Right ventricle myocardium inferior (tissue), 1 donor: ENCODE results near the gene INPP5D. TPM values are rescaled to one million over a fixed set of nuclear protein-coding genes. Genes with fewer than 3 reads are reported as not detected.
A peak's percentile ranks its signal among the peaks of the same experiment; 100 is the strongest.
"Not testable (repeated sequence)": the region's sequence is repeated elsewhere in the genome, so short reads cannot be mapped to it uniquely, and the experiment has no call there.

ENCODE experiments used
- ATAC-seq: fragments of 200-7000 bp; cut with Tn5 transposase; one replicate; pipeline ENCODE4 v1.9.1; 2020; ENCODE audit warnings: mild to moderate bottlenecking, moderate library complexity
- DNase-seq: peaks from one replicate; pipeline ENCODE4 v3.0.0; 2021; ENCODE audit errors: missing footprints
- intact Hi-C: fragments of 100-400 bp; cut with DNase I; formaldehyde crosslinking; loops from one replicate; pipeline ENCODE4 v1.11.0; 2022
- long read RNA-seq: library from polyadenylated mRNA; unstranded; transcript quantifications from one replicate; pipeline ENCODE4 v2.0.0, GENCODE V29; 2021
- total RNA-seq: library from RNA; stranded (reverse); fragmentation: NEBNext Ultra II Directional; extraction: Animal tissue kit (Norgen Biotek cat#: 25700); gene quantifications from one replicate; pipeline ENCODE4 v1.2.1, GENCODE V29; 2021
- donor health status: DM: no; HTN: yes; CAD: no; lungs with severe emphysema.

The INPP5D gene
- total RNA-seq: 5.2 TPM
- long read RNA-seq, full-length matches to known transcripts: 1 of 4 reads
- long read RNA-seq, partial matches to known transcripts: 3 of 4 reads
- long read RNA-seq, other reads (novel, unspliced or antisense): 0 of 4 reads

DNA sequence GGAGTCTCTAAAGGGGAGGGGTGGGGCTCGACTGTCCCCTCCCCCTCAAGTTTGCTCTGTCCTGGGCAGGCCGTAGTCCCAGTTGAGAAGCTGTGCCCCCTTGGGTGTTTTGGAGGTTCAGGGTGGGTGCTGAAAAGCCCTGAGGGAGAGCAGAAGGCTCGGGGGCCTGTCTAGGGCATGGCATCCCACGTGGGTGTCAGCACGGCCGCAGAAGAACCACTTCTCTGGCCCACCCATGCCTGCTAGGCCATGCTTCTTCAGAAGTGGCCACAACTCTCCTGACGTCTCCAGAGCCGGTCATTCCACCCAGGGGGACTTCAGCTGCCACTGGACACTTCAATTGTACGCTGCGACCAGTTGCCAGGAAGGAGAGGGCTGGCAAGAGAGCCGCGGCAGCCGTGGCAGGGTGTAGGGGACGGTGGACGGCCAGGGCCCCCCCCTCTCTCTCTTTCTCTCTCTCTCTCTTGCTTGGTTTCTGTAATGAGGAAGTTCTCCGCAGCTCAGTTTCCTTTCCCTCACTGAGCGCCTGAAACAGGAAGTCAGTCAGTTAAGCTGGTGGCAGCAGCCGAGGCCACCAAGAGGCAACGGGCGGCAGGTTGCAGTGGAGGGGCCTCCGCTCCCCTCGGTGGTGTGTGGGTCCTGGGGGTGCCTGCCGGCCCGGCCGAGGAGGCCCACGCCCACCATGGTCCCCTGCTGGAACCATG is at the start of gene INPP5D:
Gene INPP5D (plus strand): TSS at position 546 of the 704 bp plus-strand sequence. CDS start 137 bp downstream, at position 683.
- DNase-seq (peak; percentile 86), ATAC-seq (peak; percentile 39)
- intact Hi-C loops: loop anchor here (10.0 kb wide), 1 partner anchor 455 kb away; no protein-coding TSS in a partner anchor

DNA sequence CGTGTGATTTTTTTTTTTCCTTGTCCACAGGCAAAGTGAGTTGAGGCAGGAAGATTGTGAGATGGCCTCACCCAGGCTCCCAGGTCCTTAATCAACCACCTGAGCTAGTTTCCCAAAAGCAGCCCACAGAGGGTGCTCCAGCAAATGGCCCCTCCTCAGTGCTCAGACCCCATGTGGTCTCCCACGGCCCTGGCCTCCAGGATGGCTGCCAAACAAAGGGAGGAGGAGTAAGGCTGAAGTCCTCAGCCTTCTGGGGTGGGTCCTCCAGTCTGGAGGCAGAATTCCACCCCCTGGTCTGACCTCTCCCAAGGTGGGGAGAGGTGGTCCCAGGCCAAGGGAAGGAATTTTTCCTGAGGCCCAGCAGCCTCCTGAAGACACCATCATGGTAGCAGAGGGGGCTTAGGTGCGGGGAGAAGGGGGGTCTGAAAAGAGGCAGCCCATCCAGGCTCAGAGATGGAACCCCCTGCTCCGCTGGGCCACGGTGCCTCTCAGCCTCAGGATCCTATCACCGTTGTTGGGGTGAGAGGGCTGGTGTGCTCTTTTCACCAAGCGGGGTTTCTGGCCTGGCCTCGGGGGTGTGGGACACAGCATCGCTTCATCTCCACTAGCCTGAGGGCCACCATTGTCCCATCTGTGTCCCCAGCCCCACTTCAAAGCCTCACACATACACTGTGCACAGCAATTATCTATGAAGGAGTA is 49.4 kb upstream of the INPP5D start:
- no peak for DNase-seq
- intact Hi-C loops: no loop called here
- no peak for ATAC-seq

DNA sequence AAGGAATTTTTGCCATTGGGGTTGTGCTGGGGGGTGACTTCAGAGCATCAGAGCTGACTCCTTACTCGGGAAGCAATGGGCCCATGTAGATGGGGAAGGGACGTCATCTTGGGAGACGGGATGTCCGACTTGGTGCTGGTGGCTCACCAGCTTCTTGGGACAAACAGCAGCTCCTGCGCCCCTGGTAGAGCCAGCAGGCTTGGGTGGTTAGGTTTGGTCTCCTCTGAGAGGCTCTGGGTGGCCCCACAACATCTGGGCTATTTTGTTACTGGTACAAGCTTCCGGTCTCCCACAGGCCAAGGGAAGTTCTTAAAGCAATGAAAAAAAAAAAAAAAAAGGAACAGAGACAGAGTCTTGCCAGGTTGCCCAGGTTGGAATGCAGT is 48.9 kb upstream of the INPP5D start:
- intact Hi-C loops: no loop called here
- no peak for ATAC-seq

DNA sequence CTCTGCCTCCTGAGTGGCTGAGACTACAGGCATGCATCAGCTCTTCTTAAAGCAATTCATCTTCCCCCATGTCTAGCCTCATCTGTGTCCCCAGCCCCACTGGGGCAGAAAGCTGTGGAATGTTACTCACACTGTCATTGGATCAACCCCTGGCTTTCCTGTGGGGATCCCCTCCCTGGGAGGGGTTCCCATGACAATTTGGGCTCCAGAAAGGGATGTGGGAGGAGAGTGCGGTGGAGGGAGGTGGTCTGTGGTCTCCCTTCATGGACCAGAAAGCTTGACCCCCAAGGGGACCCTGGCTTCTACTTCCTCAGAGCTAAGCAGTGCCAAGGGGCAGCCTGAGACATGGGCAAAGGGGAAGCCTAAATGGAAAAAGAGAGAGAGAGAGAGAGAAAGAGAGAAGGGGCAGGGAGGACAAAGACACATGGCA is 48.4 kb upstream of the INPP5D start:
- ATAC-seq: no peak
- no peak for DNase-seq
- intact Hi-C loops: no loop called here

More for the DNA sequence above, 48.9 kb upstream of the INPP5D start:
- no peak for DNase-seq

DNA sequence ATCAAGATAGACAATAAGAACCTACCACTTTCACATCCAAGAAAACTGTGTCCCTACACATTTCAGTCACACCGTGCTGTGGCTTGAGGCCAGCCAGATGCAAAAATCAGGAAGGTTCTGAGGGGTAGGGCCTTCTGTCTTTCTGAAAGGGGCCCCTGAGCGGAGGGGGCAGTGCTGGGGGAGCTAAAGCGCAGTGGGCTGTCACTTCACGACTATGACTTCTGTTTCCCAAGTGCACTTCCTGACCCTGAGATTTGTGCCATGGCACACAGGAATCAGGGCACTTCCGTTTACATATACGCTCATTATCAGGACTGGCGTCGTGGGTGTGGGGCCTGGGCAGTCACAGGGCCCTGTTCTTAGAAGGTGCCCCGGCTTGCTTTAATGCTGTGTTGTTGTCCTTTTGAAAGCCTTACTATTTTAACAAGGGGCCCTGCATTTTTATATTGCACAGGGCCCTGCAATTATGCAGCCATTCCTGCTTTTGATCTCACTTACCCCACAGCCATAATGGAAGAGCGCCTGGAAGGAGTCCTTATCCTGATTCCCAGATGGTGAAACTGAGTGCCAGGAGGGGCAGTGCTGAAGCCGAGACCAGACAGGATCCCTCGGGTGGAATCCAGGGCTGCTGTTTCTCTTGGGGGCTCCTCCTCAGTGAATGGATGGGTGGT is 47.7 kb upstream of the INPP5D start:
- DNase-seq: no peak
- intact Hi-C loops: no loop called here
- ATAC-seq: no peak

DNA sequence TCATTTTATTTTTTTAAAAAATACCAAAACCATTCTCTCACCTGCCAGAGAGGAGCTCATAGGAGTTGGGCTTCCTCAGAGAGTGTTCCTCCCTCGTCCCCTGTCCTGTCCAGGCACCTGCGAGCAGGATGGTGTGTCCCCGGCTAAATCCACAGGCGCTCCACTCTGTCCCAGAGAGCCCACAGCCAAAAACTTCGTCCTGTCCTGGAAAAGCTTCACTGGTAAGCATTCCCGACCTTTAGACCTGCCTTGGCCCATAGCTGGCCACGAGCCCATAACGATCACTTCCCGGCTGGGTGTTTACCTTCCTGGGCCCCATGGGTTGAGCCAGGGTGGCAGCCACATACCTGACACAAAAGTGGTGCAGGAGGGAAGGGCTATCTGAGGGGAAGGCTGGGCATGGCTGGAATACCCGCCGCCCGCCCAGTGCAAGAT is 47.1 kb upstream of the INPP5D start, which contains the start of gene NGEF:
Gene NGEF (minus strand): TSS at position 230 of the 435 bp plus-strand sequence. CDS start 38,366 bp downstream, outside the sequence.
- intact Hi-C loops: no loop called here
- ATAC-seq: no peak

DNA sequence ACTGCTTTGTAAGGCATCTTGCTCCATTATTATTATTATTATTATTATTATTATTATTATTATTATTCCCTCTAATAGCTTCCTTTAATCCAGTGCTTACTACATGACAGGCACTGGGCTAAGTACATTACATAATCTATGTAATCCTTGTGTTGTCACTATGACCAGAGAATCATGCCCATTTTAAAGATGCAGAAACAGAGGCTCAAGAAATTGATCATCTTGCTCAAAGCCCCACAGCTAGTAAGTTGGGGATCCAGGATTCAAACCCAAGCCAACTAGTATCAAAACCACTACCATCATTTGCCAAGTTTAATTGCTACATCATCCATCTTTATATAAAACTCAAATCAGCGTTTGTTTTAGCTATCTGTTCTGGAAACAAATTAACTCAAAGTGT is 46.5 kb upstream of the INPP5D start:
- DNase-seq: no peak
- intact Hi-C loops: no loop called here
- ATAC-seq: no peak

More for the DNA sequence above, 47.1 kb upstream of the INPP5D start, which contains the start of gene NGEF:
- DNase-seq: no peak

DNA sequence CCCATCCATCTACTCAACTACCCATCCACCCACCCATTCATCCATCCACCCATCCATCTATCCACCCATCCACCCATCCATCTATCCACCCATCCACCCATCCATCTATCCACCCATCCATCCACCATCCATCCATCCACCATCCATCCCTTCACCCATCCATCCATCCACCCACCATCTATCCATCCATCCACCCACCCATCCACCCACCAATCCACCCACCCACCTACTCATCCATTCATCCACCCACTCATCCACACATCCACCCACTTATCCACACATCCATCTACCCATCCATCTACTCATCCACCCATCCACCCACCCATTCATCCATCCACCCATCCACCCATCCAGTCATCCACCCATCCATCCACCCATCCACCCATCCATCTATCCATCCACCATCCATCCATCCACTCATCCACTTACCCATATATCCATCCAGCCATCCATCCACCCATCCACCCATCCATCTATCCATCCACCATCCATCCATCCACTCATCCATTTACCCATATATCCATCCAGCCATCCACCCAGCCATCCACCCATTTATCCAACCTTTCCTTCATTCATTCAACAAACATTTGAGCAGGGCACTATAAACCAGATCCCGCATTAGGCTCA is 45.0 kb upstream of the INPP5D start:
- no peak for ATAC-seq
- no peak for DNase-seq
- intact Hi-C loops: no loop called here

DNA sequence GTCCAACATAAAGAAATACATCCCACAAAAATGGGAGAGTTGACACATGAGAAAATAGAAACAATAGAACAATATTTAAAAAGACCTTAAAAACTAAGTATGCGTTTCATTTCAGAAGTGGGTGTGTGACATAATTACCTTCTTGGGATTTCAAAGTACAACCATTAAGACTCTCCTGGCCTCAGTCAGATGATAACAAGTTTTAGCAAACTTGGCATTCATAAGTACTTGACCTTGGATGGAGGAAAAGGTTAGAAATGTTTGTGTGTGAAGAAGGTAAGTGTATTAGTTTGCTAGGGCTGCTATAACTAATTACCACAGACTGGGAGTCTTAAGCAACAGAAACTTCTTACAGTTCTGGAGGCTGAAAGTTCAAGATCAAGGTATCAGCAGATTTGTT is 42.2 kb upstream of the INPP5D start:
- DNase-seq (no peak), ATAC-seq (no peak)
- intact Hi-C loops: no loop called here

DNA sequence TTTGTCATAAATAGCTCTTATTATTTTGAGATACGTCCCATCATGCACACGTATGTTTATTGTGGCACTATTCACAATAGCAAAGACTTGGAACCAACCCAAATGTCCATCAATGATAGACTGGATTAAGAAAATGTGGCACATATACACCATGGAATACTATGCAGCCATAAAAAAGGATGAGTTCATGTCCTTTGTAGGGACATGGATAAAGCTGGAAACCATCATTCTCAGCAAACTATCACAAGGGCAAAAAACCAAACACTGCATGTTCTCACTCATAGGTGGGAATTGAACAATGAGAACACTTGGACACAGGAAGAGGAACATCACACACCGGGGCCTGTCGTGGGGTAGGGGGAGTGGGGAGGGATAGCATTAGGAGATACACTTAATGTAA is 40.5 kb upstream of the INPP5D start:
- DNase-seq, intact Hi-C loops, ATAC-seq: not testable (repeated sequence)

DNA sequence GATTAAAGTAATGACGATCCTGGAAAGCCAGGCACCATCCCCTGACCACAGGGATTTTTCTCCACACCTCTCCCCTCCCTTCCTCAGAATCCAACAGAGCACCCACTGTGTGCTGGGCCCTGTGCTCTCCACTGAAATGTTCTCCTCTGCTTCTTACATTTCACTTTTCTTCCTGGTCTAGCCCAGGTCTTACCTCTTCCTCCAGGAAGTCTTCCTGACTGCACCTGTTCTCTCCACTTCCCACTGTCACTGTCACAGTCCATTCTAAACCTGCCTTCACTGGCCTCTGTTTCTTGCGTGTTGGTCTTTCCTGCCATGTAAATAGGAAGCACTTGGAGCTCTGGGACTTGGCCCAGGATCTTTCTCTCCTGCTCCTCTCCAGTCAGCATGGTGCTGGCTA is 39.7 kb upstream of the INPP5D start:
- ATAC-seq (no peak), DNase-seq (no peak)
- intact Hi-C loops: no loop called here

DNA sequence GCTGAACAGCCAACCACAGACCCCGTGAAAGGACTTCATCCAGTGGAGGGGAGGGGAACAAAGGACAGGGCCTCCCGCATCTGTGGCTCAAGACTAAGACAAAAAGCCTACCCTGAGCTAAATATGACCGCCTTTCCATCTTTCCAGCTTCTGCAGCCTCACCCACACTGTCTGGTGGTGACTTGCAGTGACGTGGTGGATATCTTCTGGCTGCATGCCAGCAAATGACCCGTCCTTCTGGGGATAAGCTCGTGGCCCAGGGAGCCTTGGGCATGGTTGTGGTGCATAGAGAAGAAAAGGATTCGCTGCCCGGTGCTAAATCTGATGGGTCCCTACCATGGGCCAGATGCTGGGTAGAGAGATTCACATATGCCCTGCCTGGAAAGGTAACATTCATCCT is 38.4 kb upstream of the INPP5D start:
- no peak for DNase-seq
- intact Hi-C loops: no loop called here
- no peak for ATAC-seq

DNA sequence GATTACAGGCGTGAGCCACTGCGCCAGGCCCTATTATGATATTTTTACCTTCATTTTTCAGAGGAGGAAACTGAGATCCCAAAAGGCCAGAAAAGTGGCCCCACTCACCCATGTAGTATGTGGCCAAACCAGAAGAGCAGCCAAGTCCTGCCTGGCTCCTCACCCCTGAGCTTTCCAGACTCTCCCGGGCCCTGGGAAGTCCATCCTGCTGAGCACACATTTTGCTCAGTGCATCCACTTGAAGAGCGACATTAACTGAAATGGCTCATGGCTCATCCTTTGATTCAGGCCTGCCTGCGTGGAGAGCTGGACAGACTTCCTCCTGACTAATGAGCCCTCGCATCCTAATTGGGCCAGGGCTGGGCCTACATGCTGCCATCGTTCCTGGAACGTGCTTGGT is 37.6 kb upstream of the INPP5D start:
- no peak for ATAC-seq
- no peak for DNase-seq
- intact Hi-C loops: no loop called here

DNA sequence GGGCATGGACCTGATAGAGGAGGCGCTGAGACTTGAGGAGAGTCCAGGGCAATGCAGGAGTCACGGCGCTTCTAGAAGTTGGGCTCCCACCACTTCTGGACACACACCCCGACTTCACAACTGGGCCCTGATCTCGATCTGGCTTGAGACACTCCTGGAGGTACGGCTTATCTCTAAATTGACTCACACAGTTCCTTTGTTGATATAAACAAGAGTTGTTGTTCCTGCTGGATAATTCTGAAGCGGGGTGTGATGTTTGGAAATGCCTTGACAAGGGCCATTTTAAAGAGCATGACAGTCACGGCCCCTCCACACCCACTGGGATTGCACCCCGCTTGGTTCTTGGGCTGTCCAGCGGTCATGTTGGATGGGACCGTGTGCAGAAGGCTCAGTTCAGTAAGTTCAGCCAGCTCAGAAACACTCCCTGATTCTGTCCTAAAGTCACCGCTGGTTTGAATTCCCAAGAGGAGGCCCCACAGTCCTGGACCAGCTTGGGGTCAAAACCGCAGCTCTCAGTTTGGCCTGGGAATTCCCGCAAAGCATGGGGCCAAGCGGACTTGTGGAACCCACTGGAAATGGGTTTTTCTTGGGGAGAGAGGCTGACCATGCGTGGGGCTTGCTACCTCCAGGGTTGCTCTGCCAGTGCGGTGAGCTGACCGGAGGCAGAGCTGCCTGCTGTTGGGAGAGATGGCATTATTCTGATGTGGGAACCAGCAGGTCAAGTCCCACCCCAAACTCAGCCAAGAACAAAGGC is 37.0 kb upstream of the INPP5D start:
- intact Hi-C loops: no loop called here
- no peak for ATAC-seq

DNA sequence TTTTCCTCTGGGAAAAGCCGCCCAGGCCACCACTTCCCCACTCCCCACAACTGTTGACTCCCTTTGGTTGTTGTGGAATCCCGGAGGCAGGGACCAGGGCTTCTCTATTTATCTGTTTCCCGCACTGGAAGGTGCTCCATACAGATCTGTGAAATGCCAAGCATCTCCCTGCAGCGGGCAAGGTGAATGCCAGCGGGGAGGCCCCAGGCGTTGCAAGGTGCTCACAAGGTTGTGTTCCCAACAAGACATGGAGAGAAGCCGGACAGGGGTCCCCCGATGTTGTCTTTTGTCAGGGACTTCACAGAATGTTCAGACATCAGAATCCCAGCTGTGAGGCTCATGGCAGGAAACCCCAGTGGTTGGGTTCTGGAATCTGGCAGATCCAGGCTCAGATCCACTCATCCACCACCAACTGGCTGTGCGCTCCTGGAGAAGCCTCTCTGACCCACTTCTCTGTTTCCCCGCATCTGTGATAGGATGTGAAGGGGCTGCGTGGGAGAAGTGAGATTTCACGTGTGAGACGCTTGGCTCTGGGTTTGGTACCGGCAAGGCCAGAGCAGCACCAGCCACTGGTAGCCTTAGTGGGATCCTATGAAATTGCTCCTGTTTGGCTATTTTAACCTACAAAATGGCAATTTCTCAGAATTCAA is 36.3 kb upstream of the INPP5D start:
- ATAC-seq (no peak), DNase-seq (no peak)
- intact Hi-C loops: no loop called here

More for the DNA sequence above, 37.0 kb upstream of the INPP5D start:
- DNase-seq: no peak

DNA sequence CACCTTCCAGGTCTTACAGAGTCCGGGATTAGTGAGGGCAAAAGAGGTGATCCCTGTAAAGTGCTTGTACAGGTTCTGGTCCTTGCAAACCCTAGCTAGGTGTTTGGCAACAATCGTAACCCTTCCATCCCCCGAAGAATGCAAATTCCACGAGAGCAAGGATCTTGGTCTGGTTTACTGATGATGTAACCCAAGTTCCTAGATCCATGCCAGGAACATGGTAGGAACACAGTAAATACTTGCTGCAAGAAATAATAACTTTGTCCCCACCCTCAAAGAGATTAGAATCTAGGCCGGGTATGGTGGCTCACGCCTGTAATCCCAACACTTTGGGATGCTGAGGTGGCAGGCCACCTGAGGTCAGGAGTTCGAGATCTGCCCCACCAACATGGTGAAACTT is 34.4 kb upstream of the INPP5D start:
- no peak for DNase-seq
- no peak for ATAC-seq
- intact Hi-C loops: no loop called here

DNA sequence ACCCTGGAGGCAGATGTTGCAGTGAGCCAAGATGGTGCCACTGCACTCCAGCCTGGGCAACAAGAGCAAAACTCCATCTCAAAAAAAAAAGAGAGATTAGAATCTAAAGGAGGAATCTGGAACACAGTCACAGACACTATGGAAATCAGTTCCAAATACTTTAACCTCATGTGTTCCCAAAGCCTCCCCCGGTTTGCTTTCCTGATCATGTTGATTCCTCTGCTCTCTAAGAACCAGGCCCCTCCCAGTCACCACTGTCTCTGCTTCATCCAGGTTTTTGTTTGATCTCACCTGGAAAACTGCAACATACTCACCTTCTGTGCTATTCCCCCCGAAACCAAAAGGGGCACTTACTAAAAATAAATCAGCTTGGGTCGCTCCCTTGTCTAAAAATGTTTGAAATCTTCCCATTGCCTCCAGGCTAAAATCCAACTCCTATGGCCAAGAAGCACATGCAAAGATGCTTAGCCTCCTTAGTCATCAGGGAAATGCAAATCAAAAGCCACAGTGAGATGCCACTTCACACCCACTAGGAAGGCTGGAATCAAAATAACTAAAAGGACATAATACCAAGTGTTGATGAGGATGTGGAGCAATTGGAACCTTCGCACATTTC is 33.8 kb upstream of the INPP5D start:
- intact Hi-C loops: no loop called here
- ATAC-seq (no peak), DNase-seq (no peak)
